Uterus (tissue), 4 donors: ENCODE data around the gene SLC8A2. TPM values are rescaled to one million over a fixed set of nuclear protein-coding genes. Genes with fewer than 3 reads are reported as not detected.

ENCODE experiments used
- DNase-seq, 2 donors: peaks; one replicate each; pipeline ENCODE4 v3.0.0-alpha.2; 2019 to 2020
- H3K27ac ChIP-seq, 2 donors: fragments of 200-600 bp; sonication (generic); 1 replicate in 1 of 2; 2 replicates in 1 of 2; pipeline ENCODE4 v1.5.1; 2016 to 2018
- H3K27me3 ChIP-seq, 2 donors: fragments of 200-600 bp; sonication (generic); one replicate each; pipeline ENCODE4 v1.5.1; 2018 to 2019; ENCODE audit warnings: control low read depth in 1 of 2
- H3K36me3 ChIP-seq, 2 donors: fragments of 200-600 bp; sonication (generic); one replicate each; pipeline ENCODE4 v1.5.1; 2019; ENCODE audit warnings: control low read depth in 1 of 2
- H3K4me1 ChIP-seq, 2 donors: fragments of 200-600 bp; sonication (generic); one replicate each; pipeline ENCODE4 v1.5.1; 2018 to 2019; ENCODE audit warnings: control low read depth in 1 of 2
- H3K4me3 ChIP-seq, 2 donors: fragments of 200-600 bp; sonication (generic); 1 replicate in 1 of 2; 2 replicates in 1 of 2; pipeline ENCODE4 v1.5.1; 2018 to 2019; ENCODE audit warnings: mild to moderate bottlenecking in 1 of 2
- H3K9me3 ChIP-seq, 2 donors: fragments of 200-600 bp; sonication (generic); one replicate each; pipeline ENCODE4 v1.5.1; 2019; ENCODE audit warnings: control low read depth in 1 of 2
- POLR2A ChIP-seq, 2 donors: fragments of 450-650 bp; IDR thresholded peaks; one replicate each; pipeline ENCODE4 v1.6.1; 2016; ENCODE audit warnings: antibody characterized with exemption in 2 of 2, mild to moderate bottlenecking in 1 of 2, moderate library complexity in 1 of 2
- intact Hi-C: fragments of 100-400 bp; cut with DNase I; formaldehyde crosslinking; loops from one replicate; pipeline ENCODE4 v1.15.1; 2023; ENCODE audit warnings: low total_unique reads
- total RNA-seq, 4 donors: library from RNA; depleted of rRNA in 3 of 4; stranded (reverse); fragments of >200 nt in 3 of 4; gene quantifications; one replicate each; pipeline versions ENCODE4 v1.1.0 to v1.2.4, GENCODE V29; 2014 to 2023
- TF ChIP-seq, protein P1 (sequence below), 4 experiments: fragments of 200-600 bp in 2 of 4; fragments of 450-650 bp in 2 of 4; sonication (generic) in 2 of 4; IDR thresholded peaks; one replicate each; pipeline ENCODE4 v1.5.1; 2016 to 2019; ENCODE audit warnings: antibody characterized with exemption in 4 of 4, mild to moderate bottlenecking in 2 of 4, moderate library complexity in 1 of 4
- donor health status: DM: yes; HTN: yes; CAD: no.

SLC8A2 gene
- total RNA-seq, 4 donors from 2014 or later: 3.4 to 17.8 (median 11.0) TPM

DNA sequence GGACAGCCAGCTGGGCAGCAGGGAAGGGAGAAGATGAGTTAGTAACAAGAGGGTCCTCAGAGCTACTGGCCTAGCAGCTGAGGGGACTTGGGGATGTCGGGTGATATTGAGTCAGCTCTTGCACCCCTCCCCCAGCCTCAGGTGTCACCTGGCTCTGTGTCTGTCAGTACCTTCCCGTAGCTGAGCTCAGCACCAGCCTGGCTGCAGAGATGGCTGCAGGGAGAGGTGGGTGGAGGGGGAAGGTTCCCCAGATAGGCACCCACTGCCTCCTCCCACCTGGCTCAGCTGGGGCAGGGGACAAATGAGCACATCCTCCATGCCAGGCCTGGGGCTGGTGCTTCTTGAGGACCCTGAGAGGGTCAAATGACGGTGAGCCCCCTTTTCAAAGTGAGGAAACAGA is 19.2 kb upstream of the SLC8A2 start:
- intact Hi-C loops: no loop called here
- no peak for TF ChIP-seq POLR2A (IDR thresholded peaks at IDR 0.05)
- TF ChIP-seq, protein P1, sequence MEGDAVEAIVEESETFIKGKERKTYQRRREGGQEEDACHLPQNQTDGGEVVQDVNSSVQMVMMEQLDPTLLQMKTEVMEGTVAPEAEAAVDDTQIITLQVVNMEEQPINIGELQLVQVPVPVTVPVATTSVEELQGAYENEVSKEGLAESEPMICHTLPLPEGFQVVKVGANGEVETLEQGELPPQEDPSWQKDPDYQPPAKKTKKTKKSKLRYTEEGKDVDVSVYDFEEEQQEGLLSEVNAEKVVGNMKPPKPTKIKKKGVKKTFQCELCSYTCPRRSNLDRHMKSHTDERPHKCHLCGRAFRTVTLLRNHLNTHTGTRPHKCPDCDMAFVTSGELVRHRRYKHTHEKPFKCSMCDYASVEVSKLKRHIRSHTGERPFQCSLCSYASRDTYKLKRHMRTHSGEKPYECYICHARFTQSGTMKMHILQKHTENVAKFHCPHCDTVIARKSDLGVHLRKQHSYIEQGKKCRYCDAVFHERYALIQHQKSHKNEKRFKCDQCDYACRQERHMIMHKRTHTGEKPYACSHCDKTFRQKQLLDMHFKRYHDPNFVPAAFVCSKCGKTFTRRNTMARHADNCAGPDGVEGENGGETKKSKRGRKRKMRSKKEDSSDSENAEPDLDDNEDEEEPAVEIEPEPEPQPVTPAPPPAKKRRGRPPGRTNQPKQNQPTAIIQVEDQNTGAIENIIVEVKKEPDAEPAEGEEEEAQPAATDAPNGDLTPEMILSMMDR (IDR thresholded peaks at IDR 0.05): no peak
- Histone ChIP-seq H3K27me3 (no peaks in the 10 kb centered on the region), H3K27ac (no peak overlapping the region), H3K4me1 (peaks cover 0 to 5% of the 10 kb centered on the region in 2 donors), H3K4me3 (no peak overlapping the region), H3K9me3 (no peaks in the 10 kb centered on the region), H3K36me3 (no peaks in the 10 kb centered on the region)
- no peak for DNase-seq

DNA sequence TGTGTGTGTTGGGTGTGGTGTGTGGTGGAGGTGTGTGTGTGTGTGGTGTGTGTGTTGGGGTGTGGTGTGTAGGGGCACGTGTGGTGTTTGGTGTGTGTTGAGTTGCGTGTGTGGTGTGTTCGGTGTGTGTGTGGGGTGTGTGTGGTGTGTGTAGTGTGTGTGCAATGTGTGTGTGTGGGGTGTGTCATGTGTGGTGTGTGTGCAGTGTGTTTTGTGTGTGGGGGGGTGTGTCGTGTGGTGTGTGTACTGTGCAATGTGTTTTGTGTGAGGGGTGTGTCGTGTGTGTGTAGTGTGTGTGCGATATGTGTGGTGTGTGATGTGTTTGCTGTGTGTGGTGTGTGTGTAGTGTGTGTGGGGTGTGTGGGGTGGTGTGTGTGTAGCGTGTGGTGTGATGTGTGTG is 18.3 kb upstream of the SLC8A2 start:
- no peak for DNase-seq
- H3K27ac ChIP-seq: no peak overlapping the region
- H3K9me3 ChIP-seq: no peaks in the 10 kb centered on the region
- H3K4me1 ChIP-seq: no peaks in the 10 kb centered on the region
- no peaks in the 10 kb centered on the region for H3K27me3 ChIP-seq
- intact Hi-C loops: no loop called here
- H3K4me3 ChIP-seq: no peak overlapping the region
- H3K36me3 ChIP-seq: no peaks in the 10 kb centered on the region
- TF ChIP-seq, protein P1 (IDR thresholded peaks at IDR 0.05): no peak
- no peak for TF ChIP-seq POLR2A (IDR thresholded peaks at IDR 0.05)

DNA sequence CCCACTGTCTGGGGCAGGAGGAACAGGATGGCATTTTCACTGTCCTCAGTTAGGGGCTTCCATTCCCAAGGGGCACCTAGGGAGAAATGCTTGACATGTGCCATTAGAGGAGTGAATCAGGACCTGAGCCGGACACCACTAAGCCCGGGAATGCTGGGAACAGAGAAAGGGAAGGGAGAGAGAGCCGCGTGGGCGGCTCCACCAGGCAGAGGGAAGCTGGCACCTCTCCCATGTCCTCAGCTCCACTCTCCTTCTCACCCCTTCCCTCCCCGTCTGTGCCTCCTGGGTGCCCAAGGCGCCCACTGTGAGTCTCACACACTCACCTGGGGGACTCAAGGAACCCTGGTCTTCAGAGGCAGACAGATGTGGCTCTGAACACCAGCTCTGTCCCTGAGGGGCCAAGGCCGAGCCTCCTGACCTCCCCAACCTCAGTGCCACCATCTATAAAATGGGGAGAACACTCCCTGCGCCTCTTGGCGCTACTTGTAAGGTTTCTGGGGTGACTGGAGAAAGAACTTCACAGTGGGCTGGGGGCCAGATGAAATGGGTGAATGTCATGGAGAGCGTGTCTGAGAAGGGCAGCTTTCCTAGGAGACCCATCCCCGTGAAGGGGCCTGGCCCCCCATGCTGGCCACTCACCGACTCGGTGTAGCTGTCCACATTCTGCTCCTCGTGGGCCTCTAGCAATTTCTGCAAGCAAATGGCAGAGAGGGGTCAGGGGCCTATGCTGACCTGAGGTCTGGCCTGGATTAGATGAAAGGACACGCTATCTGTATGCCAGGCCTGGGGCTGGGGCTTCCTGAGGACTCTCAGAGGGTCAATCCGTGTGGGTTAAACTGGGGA is 17.6 kb upstream of the SLC8A2 start:
- intact Hi-C loops: loop anchor here (10.0 kb wide), 1 partner anchor 1126 kb away; the partner anchor contains the start of genes FAM83E, RPL18 and SPHK2
- H3K36me3 ChIP-seq: no peaks in the 10 kb centered on the region
- DNase-seq: no peak
- TF ChIP-seq, protein P1 (IDR thresholded peaks at IDR 0.05): no peak
- no peak for TF ChIP-seq POLR2A (IDR thresholded peaks at IDR 0.05)
- no peak overlapping the region for H3K4me3 ChIP-seq
- H3K27ac ChIP-seq: no peak overlapping the region
- no peaks in the 10 kb centered on the region for H3K27me3 ChIP-seq
- no peaks in the 10 kb centered on the region for H3K9me3 ChIP-seq
- H3K4me1 ChIP-seq: no peaks in the 10 kb centered on the region

DNA sequence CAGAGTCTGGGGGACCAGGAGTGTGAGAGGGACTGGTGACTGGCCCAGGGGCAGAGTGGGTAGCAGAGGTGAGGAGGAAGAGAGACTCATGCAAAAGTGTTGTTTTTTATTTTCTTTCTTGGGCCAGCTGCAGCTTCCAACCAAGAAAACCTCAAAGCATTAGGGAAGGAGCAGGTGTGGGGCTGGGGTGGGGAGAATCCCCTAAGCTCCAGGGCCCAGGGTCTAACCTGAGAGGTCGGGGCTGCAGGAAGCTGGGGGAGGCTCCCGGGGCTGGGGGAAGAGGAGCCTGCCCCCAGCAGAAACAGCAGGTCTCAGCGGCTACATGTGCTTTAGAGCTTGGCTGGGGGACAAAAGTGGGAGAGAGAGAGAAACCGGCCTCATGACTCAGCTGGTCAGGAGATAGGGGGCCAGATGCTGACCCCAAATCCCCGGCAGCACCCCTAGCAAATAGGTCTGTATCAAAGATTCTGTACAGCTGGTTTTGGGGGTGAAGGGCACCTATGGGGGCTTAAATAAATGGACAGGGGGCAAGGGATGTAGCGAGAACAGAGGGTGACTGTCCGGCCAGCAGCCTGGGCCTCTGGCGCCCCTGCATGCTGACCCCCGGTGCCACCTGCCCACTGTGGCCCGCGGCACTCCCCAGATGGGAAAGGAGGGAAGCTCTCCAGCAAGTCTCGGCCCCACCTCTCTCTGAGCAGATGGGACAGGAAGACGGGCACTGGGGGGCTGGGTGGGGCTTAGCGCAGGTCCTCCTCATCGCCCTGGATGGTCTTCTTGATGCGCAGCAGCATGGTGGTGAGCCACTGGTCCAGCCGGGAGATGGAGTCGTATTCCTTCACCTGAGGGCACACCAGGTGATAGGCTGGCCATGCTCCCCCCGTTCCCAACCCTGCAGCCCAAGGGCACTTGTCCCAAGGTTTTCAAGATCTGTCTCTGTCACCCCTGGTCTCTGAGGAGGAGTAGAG is 16.1 kb upstream of the SLC8A2 start:
- no peaks in the 10 kb centered on the region for H3K4me1 ChIP-seq
- DNase-seq: no peak
- H3K36me3 ChIP-seq: no peaks in the 10 kb centered on the region
- H3K9me3 ChIP-seq: no peaks in the 10 kb centered on the region
- no peak for TF ChIP-seq POLR2A (IDR thresholded peaks at IDR 0.05)
- TF ChIP-seq, protein P1 (IDR thresholded peaks at IDR 0.05): no peak
- H3K4me3 ChIP-seq: no peak overlapping the region
- no peaks in the 10 kb centered on the region for H3K27me3 ChIP-seq
- no peak overlapping the region for H3K27ac ChIP-seq
- intact Hi-C loops: loop anchor here (10.0 kb wide), 1 partner anchor 1127 kb away; the partner anchor contains the start of genes FAM83E, RPL18 and SPHK2
